Pons (tissue), 1 donor: ENCODE results near the gene AGAP3.
A peak's percentile ranks its signal among the peaks of the same experiment; 100 is the strongest.

Experiments
- DNase-seq: peaks from one replicate; pipeline ENCODE4 v3.0.0-alpha.2; 2016; ENCODE audit warnings: low spot score

Gene AGAP3

GRCh38 chr7:151123158-151123821, 37.0 kb downstream of the AGAP3 start:
- DNase-seq: no peak

- DNase-seq: peak; percentile 74
Observed at GRCh38 chr7:151123822-151124464, 37.7 kb downstream of the AGAP3 start.

GRCh38 chr7:151124481-151124880, 38.2 kb downstream of the AGAP3 start:
- no peak for DNase-seq

GRCh38 chr7:151124899-151125399, 38.7 kb downstream of the AGAP3 start:
- DNase-seq: no peak

- DNase-seq: no peak
Observed at GRCh38 chr7:151125470-151125845, 39.2 kb downstream of the AGAP3 start.

- no peak for DNase-seq
Observed at GRCh38 chr7:151125846-151126481, 39.7 kb downstream of the AGAP3 start.

GRCh38 chr7:151126491-151127137, 40.3 kb downstream of the AGAP3 start:
- no peak for DNase-seq

GRCh38 chr7:151128144-151128543, 41.9 kb downstream of the AGAP3 start:
- DNase-seq: no peak

- DNase-seq: no peak
Observed at GRCh38 chr7:151128716-151129115, 42.4 kb downstream of the AGAP3 start.

- DNase-seq: no peak
Observed at GRCh38 chr7:151129117-151129959, 43.1 kb downstream of the AGAP3 start.

GRCh38 chr7:151129960-151130591, 43.8 kb downstream of the AGAP3 start:
- no peak for DNase-seq

- DNase-seq: no peak
Observed at GRCh38 chr7:151130741-151131157, 44.5 kb downstream of the AGAP3 start.

- DNase-seq: no peak
Observed at GRCh38 chr7:151131224-151131591, 44.9 kb downstream of the AGAP3 start.

GRCh38 chr7:151131592-151132293, 45.5 kb downstream of the AGAP3 start:
- DNase-seq: peak; percentile 88

GRCh38 chr7:151132461-151133205, 46.4 kb downstream of the AGAP3 start:
- no peak for DNase-seq

GRCh38 chr7:151133266-151133985, 47.2 kb downstream of the AGAP3 start:
- DNase-seq: no peak

GRCh38 chr7:151133986-151134742, 47.9 kb downstream of the AGAP3 start:
- DNase-seq: no peak

- DNase-seq: no peak
Observed at GRCh38 chr7:151134743-151135524, 48.7 kb downstream of the AGAP3 start.
